B cell (primary cell): Measurements from ENCODE around the gene EML6.

ENCODE experiments used
- EZH2 ChIP-seq: IDR thresholded peaks from 2 replicates; pipeline ENCODE4 v1.6.1; 2012; ENCODE audit warnings: borderline replicate concordance, low read depth, mild to moderate bottlenecking, moderate library complexity, low read length; ENCODE audit not compliant: insufficient read depth, poor library complexity, severe bottlenecking
- TF ChIP-seq, protein P1 (sequence below): fragments of 200-600 bp; IDR thresholded peaks from one replicate; pipeline ENCODE4 v1.8.0; 2022; ENCODE audit warnings: antibody characterized with exemption, mild to moderate bottlenecking

DNA sequence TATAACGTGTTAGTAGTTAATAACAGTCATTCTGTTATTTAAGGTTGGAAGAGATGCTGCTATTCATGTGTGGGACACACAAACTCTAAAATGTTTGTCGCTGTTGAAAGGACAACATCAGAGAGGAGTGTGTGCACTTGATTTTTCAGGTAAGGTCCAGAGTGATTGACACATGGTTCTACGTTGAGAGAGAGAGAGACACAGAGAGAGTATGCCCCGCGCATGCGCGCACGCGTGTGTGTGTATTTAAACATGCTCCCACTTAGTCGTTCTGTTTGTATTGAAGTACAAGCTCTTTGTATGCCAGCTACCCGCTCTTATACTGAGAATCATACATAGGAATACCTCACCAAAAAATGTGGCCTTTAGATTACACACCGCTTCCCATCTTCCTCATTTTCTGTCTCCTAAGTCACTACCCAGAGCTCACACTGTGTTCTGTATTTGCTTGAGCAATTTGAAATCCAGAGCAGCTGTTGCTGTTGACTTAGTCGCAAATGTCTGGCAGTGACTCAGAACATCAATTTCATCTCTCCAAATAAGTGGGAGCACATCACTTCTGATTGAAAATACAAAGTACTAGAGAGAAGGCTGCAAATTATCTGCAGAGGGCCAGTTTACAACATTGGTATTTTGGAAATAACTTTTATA lies 148.1 kb downstream of the EML6 start:
- TF ChIP-seq, protein P1, sequence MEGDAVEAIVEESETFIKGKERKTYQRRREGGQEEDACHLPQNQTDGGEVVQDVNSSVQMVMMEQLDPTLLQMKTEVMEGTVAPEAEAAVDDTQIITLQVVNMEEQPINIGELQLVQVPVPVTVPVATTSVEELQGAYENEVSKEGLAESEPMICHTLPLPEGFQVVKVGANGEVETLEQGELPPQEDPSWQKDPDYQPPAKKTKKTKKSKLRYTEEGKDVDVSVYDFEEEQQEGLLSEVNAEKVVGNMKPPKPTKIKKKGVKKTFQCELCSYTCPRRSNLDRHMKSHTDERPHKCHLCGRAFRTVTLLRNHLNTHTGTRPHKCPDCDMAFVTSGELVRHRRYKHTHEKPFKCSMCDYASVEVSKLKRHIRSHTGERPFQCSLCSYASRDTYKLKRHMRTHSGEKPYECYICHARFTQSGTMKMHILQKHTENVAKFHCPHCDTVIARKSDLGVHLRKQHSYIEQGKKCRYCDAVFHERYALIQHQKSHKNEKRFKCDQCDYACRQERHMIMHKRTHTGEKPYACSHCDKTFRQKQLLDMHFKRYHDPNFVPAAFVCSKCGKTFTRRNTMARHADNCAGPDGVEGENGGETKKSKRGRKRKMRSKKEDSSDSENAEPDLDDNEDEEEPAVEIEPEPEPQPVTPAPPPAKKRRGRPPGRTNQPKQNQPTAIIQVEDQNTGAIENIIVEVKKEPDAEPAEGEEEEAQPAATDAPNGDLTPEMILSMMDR, result no peak
- TF ChIP-seq EZH2, result no peak
